GM12891 (cell line): ENCODE data around the gene ZFYVE19.

Source experiments
- POLR2A ChIP-seq: IDR thresholded peaks from 2 replicates; pipeline ENCODE4 v1.6.1; 2011; ENCODE audit warnings: low read depth, low read length, control low read depth
- POLR2AphosphoS5 ChIP-seq: IDR thresholded peaks from 2 replicates; pipeline ENCODE4 v1.6.1; 2011; ENCODE audit warnings: low read depth, low read length, control low read depth
- POU2F2 ChIP-seq: IDR thresholded peaks from 2 replicates; pipeline ENCODE4 v1.6.1; 2011; ENCODE audit warnings: low read depth, mild to moderate bottlenecking, control low read depth, low read length, moderate library complexity
- SPI1 ChIP-seq: IDR thresholded peaks from 2 replicates; pipeline ENCODE4 v1.6.1; 2011; ENCODE audit warnings: low read depth, low read length, control low read depth
- TAF1 ChIP-seq: IDR thresholded peaks from 2 replicates; pipeline ENCODE4 v1.6.1; 2011; ENCODE audit warnings: low read depth, low read length, control low read depth

DNA sequence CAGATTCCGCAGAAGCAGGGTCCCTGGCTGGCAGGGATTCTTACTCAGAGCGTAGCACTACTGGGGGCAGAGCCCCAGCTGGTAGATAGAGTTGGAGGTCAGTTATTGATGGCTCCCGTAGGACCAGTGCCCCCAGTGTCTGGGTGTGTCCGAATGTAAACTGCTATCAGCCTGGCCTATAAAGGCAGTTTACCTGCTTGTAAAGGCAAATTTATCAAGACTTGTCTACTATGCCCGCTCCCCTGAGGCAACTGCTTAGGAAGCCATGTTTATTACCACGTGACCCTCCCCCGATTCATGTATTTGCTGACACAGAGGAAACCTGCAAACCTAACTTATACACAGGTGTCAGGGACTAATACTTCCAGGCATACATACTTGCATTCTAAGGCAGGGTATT lies 22.2 kb downstream of the ZFYVE19 start:
- no peak for TF ChIP-seq TAF1
- no peak for TF ChIP-seq POLR2A
- no peak for TF ChIP-seq SPI1
- TF ChIP-seq POLR2AphosphoS5, result no peak
- TF ChIP-seq POU2F2, result no peak
